IMR-90 (cell line): Measurements from ENCODE around the gene ZNF280A. TPM values are rescaled to one million over a fixed set of nuclear protein-coding genes. Genes with fewer than 3 reads are reported as not detected.

Source experiments
- ATAC-seq: fragments of 200-7000 bp; cut with Tn5 transposase; 2 replicates; pipeline ENCODE4 v1.9.1; 2020; ENCODE audit warnings: low read depth, mild to moderate bottlenecking, moderate library complexity
- BruUV-seq: library from RNA; stranded (reverse); fragments of 400-500 nt; replicated peaks from 2 replicates; lab custom pipeline; 2021; lab: Mats Ljungman, UMichigan
- CTCF ChIA-PET: fragments of 300-600 bp; formaldehyde crosslinking; extraction: SDS; loops from one replicate; lab custom pipeline; 2021; ENCODE audit warnings: antibody characterized with exemption; lab: Yijun Ruan, JAX
- POLR2A ChIA-PET: fragments of 300-600 bp; sonication (Branson Sonifier 250); formaldehyde crosslinking; loops from one replicate; lab custom pipeline; 2022; ENCODE audit warnings: antibody characterized with exemption; ENCODE audit not compliant: unreplicated experiment; lab: Charles Lee
- DNase-seq: peaks from one replicate; pipeline ENCODE4 v3.0.0; 2013
- H2AFZ ChIP-seq: replicated peaks from 2 replicates; pipeline ENCODE3; 2013; ENCODE audit warnings: low read length, mild to moderate bottlenecking; ENCODE audit not compliant: poor library complexity
- H2AK5ac ChIP-seq: 2 replicates; pipeline ENCODE4 v1.6.1; 2013; ENCODE audit warnings: low read depth, low read length, inconsistent platforms
- H2AK9ac ChIP-seq: replicated peaks from 2 replicates; pipeline ENCODE3; 2013; ENCODE audit warnings: mild to moderate bottlenecking, low read depth, low read length, moderate library complexity; ENCODE audit not compliant: poor library complexity
- H2BK120ac ChIP-seq: 2 replicates; pipeline ENCODE4 v1.6.1; 2013; ENCODE audit warnings: low read depth, low read length, inconsistent platforms
- H2BK15ac ChIP-seq: 3 replicates; pipeline ENCODE4 v1.6.1; 2013; ENCODE audit warnings: low read depth, low read length, inconsistent platforms
- H2BK20ac ChIP-seq: 2 replicates; pipeline ENCODE4 v1.6.1; 2013; ENCODE audit warnings: low read depth, mild to moderate bottlenecking, inconsistent platforms, low read length, moderate library complexity
- H2BK5ac ChIP-seq: 2 replicates; pipeline ENCODE4 v1.6.1; 2013; ENCODE audit warnings: mild to moderate bottlenecking, low read depth, low read length, inconsistent platforms; ENCODE audit not compliant: poor library complexity, severe bottlenecking
- H3K14ac ChIP-seq: replicated peaks from 2 replicates; pipeline ENCODE4 v1.6.1; 2013; ENCODE audit warnings: low read depth, low read length, inconsistent platforms
- H3K18ac ChIP-seq: 2 replicates; pipeline ENCODE4 v1.6.1; 2013; ENCODE audit warnings: low read depth, low read length, control low read depth
- H3K23ac ChIP-seq: 2 replicates; pipeline ENCODE4 v1.6.1; 2013; ENCODE audit warnings: low read depth, low read length, inconsistent platforms
- H3K27ac ChIP-seq: 2 replicates; pipeline ENCODE4 v1.5.1; 2013; ENCODE audit warnings: mild to moderate bottlenecking, control low read depth, low read length; ENCODE audit not compliant: insufficient read depth
- H3K27me3 ChIP-seq: 2 replicates; pipeline ENCODE4 v1.6.1; 2013; ENCODE audit warnings: low read length; ENCODE audit not compliant: control insufficient read depth, insufficient read depth
- H3K36me3 ChIP-seq: 2 replicates; pipeline ENCODE4 v1.6.1; 2013; ENCODE audit warnings: low read length, mixed read lengths; ENCODE audit not compliant: control insufficient read depth, insufficient read depth
- H3K4ac ChIP-seq: 2 replicates; pipeline ENCODE4 v1.6.1; 2013; ENCODE audit warnings: low read depth, low read length, inconsistent platforms
- H3K4me1 ChIP-seq: 2 replicates; pipeline ENCODE4 v1.6.1; 2013; ENCODE audit warnings: low read length, mixed read lengths; ENCODE audit not compliant: control insufficient read depth, insufficient read depth
- H3K4me2 ChIP-seq: 2 replicates; pipeline ENCODE4 v1.6.1; 2013; ENCODE audit warnings: low read depth, mild to moderate bottlenecking, control low read depth, low read length, moderate library complexity
- H3K4me3 ChIP-seq: 2 replicates; pipeline ENCODE4 v1.5.1; 2013; ENCODE audit warnings: low read depth, mild to moderate bottlenecking, control low read depth, low read length, moderate library complexity; ENCODE audit not compliant: insufficient read depth
- H3K56ac ChIP-seq: 2 replicates; pipeline ENCODE4 v1.6.1; 2013; ENCODE audit warnings: low read length, inconsistent platforms; ENCODE audit not compliant: insufficient read depth; ENCODE audit errors: extremely low read depth
- H3K79me1 ChIP-seq, 2 experiments: 2 replicates each; pipeline ENCODE4 v1.6.1; 2013; ENCODE audit warnings: low read length in 2 of 2, inconsistent platforms in 1 of 2, low read depth in 1 of 2
- H3K9ac ChIP-seq: 2 replicates; pipeline ENCODE4 v1.6.1; 2013; ENCODE audit warnings: low read depth, low read length, control low read depth
- H3K9me1 ChIP-seq: 2 replicates; pipeline ENCODE4 v1.6.1; 2013; ENCODE audit warnings: low read length, inconsistent platforms; ENCODE audit not compliant: insufficient read depth
- H3K9me3 ChIP-seq: 2 replicates; pipeline ENCODE4 v1.6.1; 2013; ENCODE audit warnings: low read length; ENCODE audit not compliant: control insufficient read depth, insufficient read depth
- H4K20me1 ChIP-seq: 2 replicates; pipeline ENCODE4 v1.6.1; 2013; ENCODE audit warnings: low read length, inconsistent platforms; ENCODE audit not compliant: insufficient read depth
- H4K5ac ChIP-seq: 2 replicates; pipeline ENCODE4 v1.6.1; 2013; ENCODE audit warnings: mild to moderate bottlenecking, low read depth, low read length, control low read depth
- H4K8ac ChIP-seq, 2 experiments: 2 replicates each; pipeline ENCODE4 v1.6.1; 2013; ENCODE audit warnings: low read depth in 2 of 2, low read length in 2 of 2, control low read depth in 1 of 2, inconsistent platforms in 1 of 2
- H4K91ac ChIP-seq: 2 replicates; pipeline ENCODE4 v1.6.1; 2013; ENCODE audit warnings: low read depth, low read length, inconsistent platforms; ENCODE audit not compliant: insufficient read depth
- BHLHE40 ChIP-seq: fragments of 150-350 bp; IDR thresholded peaks from 2 replicates; pipeline ENCODE4 v1.6.1; 2016; ENCODE audit warnings: mild to moderate bottlenecking, low read depth, low read length
- CEBPB ChIP-seq: IDR thresholded peaks from 2 replicates; pipeline ENCODE4 v1.6.1; 2012; ENCODE audit warnings: low read depth, low read length, improper control_type of control experiment
- CHD1 ChIP-seq: IDR thresholded peaks from 2 replicates; pipeline ENCODE4 v1.6.1; 2012; ENCODE audit warnings: low read depth, low read length, improper control_type of control experiment
- FOS ChIP-seq: fragments of 150-350 bp; IDR thresholded peaks from 2 replicates; pipeline ENCODE4 v1.6.1; 2016; ENCODE audit warnings: low read depth, low read length
- MAFK ChIP-seq: IDR thresholded peaks from 2 replicates; pipeline ENCODE4 v1.6.1; 2012; ENCODE audit warnings: low read depth, low read length, improper control_type of control experiment
- MAZ ChIP-seq: IDR thresholded peaks from 2 replicates; pipeline ENCODE4 v1.6.1; 2012; ENCODE audit warnings: low read depth, mild to moderate bottlenecking, low read length, improper control_type of control experiment, moderate library complexity, borderline replicate concordance
- MXI1 ChIP-seq: IDR thresholded peaks from 2 replicates; pipeline ENCODE4 v1.6.1; 2012; ENCODE audit warnings: low read depth, mild to moderate bottlenecking, low read length, moderate library complexity, borderline replicate concordance
- NFE2L2 ChIP-seq: fragments of 150-350 bp; IDR thresholded peaks from 2 replicates; pipeline ENCODE4 v1.6.1; 2016; ENCODE audit warnings: low read depth, mild to moderate bottlenecking, low read length
- POLR2A ChIP-seq: IDR thresholded peaks from 2 replicates; pipeline ENCODE4 v1.6.1; 2012; ENCODE audit warnings: mild to moderate bottlenecking, low read depth, low read length
- RAD21 ChIP-seq: IDR thresholded peaks from 2 replicates; pipeline ENCODE4 v1.6.1; 2012; ENCODE audit warnings: low read length, improper control_type of control experiment
- RCOR1 ChIP-seq: IDR thresholded peaks from 2 replicates; pipeline ENCODE4 v1.6.1; 2012; ENCODE audit warnings: mild to moderate bottlenecking, low read length, improper control_type of control experiment; ENCODE audit not compliant: insufficient replicate concordance
- RFX5 ChIP-seq: IDR thresholded peaks from 2 replicates; pipeline ENCODE4 v1.8.0; 2012; ENCODE audit warnings: low read depth, mild to moderate bottlenecking, low read length, moderate library complexity
- SMC3 ChIP-seq: fragments of 150-350 bp; IDR thresholded peaks from 2 replicates; pipeline ENCODE4 v1.6.1; 2016; ENCODE audit warnings: low read depth, mild to moderate bottlenecking, antibody characterized with exemption, low read length, moderate library complexity
- WGBS, 2 experiments: methylation state at CpG; one replicate each; pipeline versions ENCODE4 v1.1.5 to v1.1.7; 2013; ENCODE audit warnings: missing lambda C conversion rate in 2 of 2; ENCODE audit not compliant: insufficient read length in 1 of 2; ENCODE audit errors: extremely low coverage in 2 of 2; 5-methylcytosine and 5-hydroxymethylcytosine counted together
- dilution Hi-C: fragments of 300-500 bp; cut with HindIII; formaldehyde crosslinking; loops from one replicate; pipeline ENCODE4 v1.14.3; 2018; ENCODE audit warnings: low sequenced_read_pairs; ENCODE audit not compliant: unreplicated experiment
- in situ Hi-C: fragments of 300-500 bp; cut with MboI; formaldehyde crosslinking; loops from 3 replicates; pipeline ENCODE4 v1.14.3; 2019; ENCODE audit warnings: low sequenced_read_pairs, inconsistent platforms, mixed read lengths
- intact Hi-C: fragments of 100-400 bp; cut with micrococcal nuclease; formaldehyde crosslinking; loops from 2 replicates; pipeline ENCODE4 v1.10.0; 2022
- polyA plus RNA-seq, 3 experiments: library from polyadenylated mRNA; depleted of rRNA; stranded (reverse); fragments of >200 nt; gene quantifications; 2 replicates each; pipeline ENCODE4 v1.2.3, GENCODE V29; 2012; ENCODE audit warnings: low replicate concordance in 1 of 3
- total RNA-seq: library from RNA; depleted of rRNA; stranded (reverse); fragments of >200 nt; gene quantifications from 2 replicates; pipeline ENCODE4 v1.2.3, GENCODE V29; 2012
- TF ChIP-seq, protein P1 (sequence below): conservative IDR thresholded peaks from 2 replicates; pipeline ENCODE4 v1.5.1; 2012; ENCODE audit warnings: mild to moderate bottlenecking, low read depth, low read length, improper control_type of control experiment
- TF ChIP-seq, protein P2 (sequence below): fragments of 150-350 bp; IDR thresholded peaks from 2 replicates; pipeline ENCODE4 v1.6.1; 2017; ENCODE audit warnings: mild to moderate bottlenecking, antibody characterized with exemption, low read length, low read depth
- TF ChIP-seq, protein P3 (sequence below): fragments of 150-350 bp; IDR thresholded peaks from 2 replicates; pipeline ENCODE4 v1.6.1; 2016; ENCODE audit warnings: low read depth, mild to moderate bottlenecking, low read length, moderate library complexity, borderline replicate concordance

ZNF280A gene
- total and polyA plus RNA-seq, 2 of the 4 experiments (the other 2 are of a cell fraction), result not detected

DNA sequence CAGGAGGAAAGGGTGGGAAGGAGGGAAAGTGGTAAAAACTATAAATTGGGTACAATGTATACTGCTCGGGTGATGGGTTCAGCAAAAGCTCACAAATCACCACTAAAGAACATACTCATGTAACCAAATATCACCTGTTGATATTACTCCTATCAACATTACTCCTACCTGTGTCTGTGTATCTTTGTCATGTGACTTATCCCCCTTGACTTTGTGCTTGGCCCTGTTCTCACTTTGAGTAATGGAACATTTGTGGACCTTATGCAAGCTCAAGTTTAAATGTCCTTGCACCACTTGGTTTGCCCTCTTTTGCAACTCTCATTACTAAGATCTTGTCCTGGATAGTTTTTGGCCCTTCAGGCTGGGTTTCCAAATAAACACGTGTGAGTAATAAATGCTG is 50.5 kb downstream of the ZNF280A start:
- Histone ChIP-seq H2BK5ac (no peak overlapping the region), H3K4me2 (no peak overlapping the region), H3K18ac (no peak overlapping the region), H3K9ac (no peak overlapping the region), H4K8ac (no peak overlapping the region), H2AK5ac (no peak overlapping the region), H2BK20ac (no peak overlapping the region), H3K9me3 (no peaks in the 10 kb centered on the region), H4K20me1 (no peaks in the 10 kb centered on the region), H3K79me1 (no peaks in the 10 kb centered on the region), H4K91ac (no peak overlapping the region), H3K56ac (no peak overlapping the region), H3K4ac (no peak overlapping the region), H2AK9ac (no peak overlapping the region), H2BK15ac (no peak overlapping the region), H3K14ac (no peak overlapping the region), H3K4me1 (no peaks in the 10 kb centered on the region), H3K27ac (no peak overlapping the region), H3K4me3 (no peak overlapping the region), H3K9me1 (no peaks in the 10 kb centered on the region), H3K36me3 (no peaks in the 10 kb centered on the region), H3K23ac (no peak overlapping the region), H2BK120ac (no peak overlapping the region), H4K5ac (no peak overlapping the region), H2AFZ (no peak overlapping the region), H3K27me3 (peaks cover 2% of the 10 kb centered on the region; the same call in 1 of the 2 replicates)
- intact Hi-C loops, result loop anchor here (10.0 kb wide), 1 partner anchor 665 kb away; no protein-coding TSS in a partner anchor
- no TSS peak for BruUV-seq
- in situ Hi-C loops, result loop anchor here (10.0 kb wide), 2 partner anchors 105 to 475 kb away; no protein-coding TSS in a partner anchor
- ATAC-seq (no peak), DNase-seq (no peak)
- ChIA-PET CTCF (no interaction called here), POLR2A (no interaction called here)
- TF ChIP-seq, protein P1, sequence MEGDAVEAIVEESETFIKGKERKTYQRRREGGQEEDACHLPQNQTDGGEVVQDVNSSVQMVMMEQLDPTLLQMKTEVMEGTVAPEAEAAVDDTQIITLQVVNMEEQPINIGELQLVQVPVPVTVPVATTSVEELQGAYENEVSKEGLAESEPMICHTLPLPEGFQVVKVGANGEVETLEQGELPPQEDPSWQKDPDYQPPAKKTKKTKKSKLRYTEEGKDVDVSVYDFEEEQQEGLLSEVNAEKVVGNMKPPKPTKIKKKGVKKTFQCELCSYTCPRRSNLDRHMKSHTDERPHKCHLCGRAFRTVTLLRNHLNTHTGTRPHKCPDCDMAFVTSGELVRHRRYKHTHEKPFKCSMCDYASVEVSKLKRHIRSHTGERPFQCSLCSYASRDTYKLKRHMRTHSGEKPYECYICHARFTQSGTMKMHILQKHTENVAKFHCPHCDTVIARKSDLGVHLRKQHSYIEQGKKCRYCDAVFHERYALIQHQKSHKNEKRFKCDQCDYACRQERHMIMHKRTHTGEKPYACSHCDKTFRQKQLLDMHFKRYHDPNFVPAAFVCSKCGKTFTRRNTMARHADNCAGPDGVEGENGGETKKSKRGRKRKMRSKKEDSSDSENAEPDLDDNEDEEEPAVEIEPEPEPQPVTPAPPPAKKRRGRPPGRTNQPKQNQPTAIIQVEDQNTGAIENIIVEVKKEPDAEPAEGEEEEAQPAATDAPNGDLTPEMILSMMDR, result no peak
- no peak for TF ChIP-seq MAFK
- TF ChIP-seq SMC3, result no peak
- TF ChIP-seq RFX5, result no peak
- no peak for TF ChIP-seq NFE2L2
- no peak for TF ChIP-seq BHLHE40
- TF ChIP-seq CHD1, result no peak
- no peak for TF ChIP-seq FOS
- TF ChIP-seq RAD21, result no peak
- TF ChIP-seq RCOR1, result no peak
- TF ChIP-seq, protein P2, sequence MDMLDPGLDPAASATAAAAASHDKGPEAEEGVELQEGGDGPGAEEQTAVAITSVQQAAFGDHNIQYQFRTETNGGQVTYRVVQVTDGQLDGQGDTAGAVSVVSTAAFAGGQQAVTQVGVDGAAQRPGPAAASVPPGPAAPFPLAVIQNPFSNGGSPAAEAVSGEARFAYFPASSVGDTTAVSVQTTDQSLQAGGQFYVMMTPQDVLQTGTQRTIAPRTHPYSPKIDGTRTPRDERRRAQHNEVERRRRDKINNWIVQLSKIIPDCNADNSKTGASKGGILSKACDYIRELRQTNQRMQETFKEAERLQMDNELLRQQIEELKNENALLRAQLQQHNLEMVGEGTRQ, result no peak
- TF ChIP-seq, protein P3, sequence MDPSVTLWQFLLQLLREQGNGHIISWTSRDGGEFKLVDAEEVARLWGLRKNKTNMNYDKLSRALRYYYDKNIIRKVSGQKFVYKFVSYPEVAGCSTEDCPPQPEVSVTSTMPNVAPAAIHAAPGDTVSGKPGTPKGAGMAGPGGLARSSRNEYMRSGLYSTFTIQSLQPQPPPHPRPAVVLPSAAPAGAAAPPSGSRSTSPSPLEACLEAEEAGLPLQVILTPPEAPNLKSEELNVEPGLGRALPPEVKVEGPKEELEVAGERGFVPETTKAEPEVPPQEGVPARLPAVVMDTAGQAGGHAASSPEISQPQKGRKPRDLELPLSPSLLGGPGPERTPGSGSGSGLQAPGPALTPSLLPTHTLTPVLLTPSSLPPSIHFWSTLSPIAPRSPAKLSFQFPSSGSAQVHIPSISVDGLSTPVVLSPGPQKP, result no peak
- no peak for TF ChIP-seq POLR2A
- TF ChIP-seq CEBPB, result no peak
- no peak for TF ChIP-seq MAZ
- no peak for TF ChIP-seq MXI1
- dilution Hi-C loops, result no loop called here
- WGBS, 2 experiments, result no CpG with 5 or more reads among the region's 2 CpGs
